ENCODE data around the gene KRTAP20-3. TPM values are rescaled to one million over a fixed set of nuclear protein-coding genes. Genes with fewer than 3 reads are reported as not detected.

KRTAP20-3 gene
- not detected in 2 replicates for total RNA-seq

GRCh38 chr21:30642564-30642963 is at the start of gene KRTAP20-3:
Gene KRTAP20-3 (plus strand): TSS chr21:30642864.

GRCh38 chr21:30598802-30599201 is 43.9 kb upstream of the KRTAP20-3 start, which contains the start of gene KRTAP6-2:
Gene KRTAP6-2 (minus strand): TSS chr21:30598902. CDS start chr21:30598874, 28 bp downstream.

GRCh38 chr21:30600787-30601186 is 41.9 kb upstream of the KRTAP20-3 start, which contains the start of gene KRTAP22-1:
Gene KRTAP22-1 (plus strand): TSS chr21:30601087.

DNA sequence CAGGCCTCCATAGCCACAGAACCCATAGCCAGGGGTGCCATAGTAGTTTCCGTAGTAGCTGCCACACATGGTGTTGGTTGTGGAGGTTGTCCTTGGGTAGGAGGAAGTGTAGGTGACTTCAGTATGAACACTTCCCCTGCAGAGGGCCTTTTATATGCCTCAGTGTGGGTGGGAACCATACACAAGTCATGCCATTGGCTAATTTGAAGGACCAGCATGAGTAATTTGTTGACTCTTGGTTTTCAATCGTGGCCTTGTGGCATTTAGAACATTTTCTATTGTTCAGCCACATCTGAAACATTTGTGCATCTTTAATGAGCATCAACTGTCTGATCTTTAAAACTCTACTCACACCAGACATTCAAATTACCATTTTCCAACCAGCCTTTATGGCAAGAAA is 28.8 kb upstream of the KRTAP20-3 start, which contains the start of gene KRTAP6-1:
KRTAP6-1 (minus strand) TSS at position 95 of the 400 bp plus-strand sequence; CDS start at position 69, 26 bp downstream.

GRCh38 chr21:30616125-30616524 is 26.5 kb upstream of the KRTAP20-3 start, which contains the start of gene KRTAP20-1:
Gene KRTAP20-1 (plus strand): TSS chr21:30616425. CDS start chr21:30616455, 30 bp downstream.

DNA sequence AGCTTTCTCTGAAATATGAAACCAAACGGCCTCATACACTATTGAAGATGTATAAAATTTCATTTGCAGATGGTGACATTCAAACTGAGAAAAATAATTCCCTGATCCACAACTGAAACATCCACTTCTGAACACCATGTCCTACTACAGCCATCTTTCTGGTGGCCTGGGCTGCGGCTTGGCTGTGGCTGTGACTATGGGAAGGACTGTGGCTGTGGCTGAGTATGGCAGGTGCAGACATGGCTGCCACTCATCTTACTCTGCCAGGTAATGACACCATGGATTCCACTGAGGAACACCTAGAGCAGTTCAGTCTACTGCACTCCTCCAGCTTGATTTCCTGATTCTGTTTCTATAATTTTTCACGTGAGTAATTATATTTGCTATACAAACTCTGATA is 22.1 kb upstream of the KRTAP20-3 start, which contains the start of gene KRTAP20-4:
KRTAP20-4 (plus strand) TSS at position 106 of the 400 bp plus-strand sequence.

DNA sequence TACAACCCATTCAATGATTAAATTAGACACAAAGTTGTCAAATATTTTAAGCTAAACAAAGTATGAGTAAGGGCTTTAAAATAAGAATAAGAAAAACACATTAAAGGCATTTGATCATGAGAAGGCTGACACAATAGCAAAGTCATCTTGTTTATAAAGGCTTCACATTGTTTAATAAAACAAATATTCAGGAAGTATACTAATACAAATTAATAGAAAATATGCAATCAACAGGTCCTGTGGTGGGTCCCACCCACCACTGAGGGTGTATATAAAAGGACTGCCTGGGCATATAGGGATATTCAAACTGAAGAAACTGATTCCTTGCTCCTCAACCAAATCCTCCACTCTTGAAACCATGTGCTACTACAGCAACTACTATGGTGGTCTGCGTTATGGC is 7.8 kb upstream of the KRTAP20-3 start, which contains the start of gene KRTAP20-2:
KRTAP20-2 (plus strand) TSS at position 301 of the 400 bp plus-strand sequence; CDS start at position 359, 58 bp downstream.

Other genes with a start within 250 kb of the KRTAP20-3 start
- not detected in 2 replicates for gene KRTAP13-1, start 246.8 kb upstream of the KRTAP20-3 start, total RNA-seq
- gene KRTAP13-3, start 216.9 kb upstream of the KRTAP20-3 start, total RNA-seq, result not detected in 2 replicates
- not detected in 2 replicates for gene KRTAP13-4, start 212.6 kb upstream of the KRTAP20-3 start, total RNA-seq
- gene KRTAP15-1, start 202.6 kb upstream of the KRTAP20-3 start, total RNA-seq, result not detected in 2 replicates
- gene KRTAP19-1, start 162.5 kb upstream of the KRTAP20-3 start, total RNA-seq, result not detected in 2 replicates
- not detected in 2 replicates for gene KRTAP19-2, start 155.4 kb upstream of the KRTAP20-3 start, total RNA-seq
- gene KRTAP19-3, start 150.9 kb upstream of the KRTAP20-3 start, total RNA-seq, result not detected in 2 replicates
- gene KRTAP19-4, start 145.7 kb upstream of the KRTAP20-3 start, total RNA-seq, result not detected in 2 replicates
- not detected in 2 replicates for gene KRTAP19-5, start 140.7 kb upstream of the KRTAP20-3 start, total RNA-seq
- gene KRTAP19-6, start 101.0 kb upstream of the KRTAP20-3 start, total RNA-seq, result not detected in 2 replicates
- not detected in 2 replicates for gene KRTAP19-7, start 81.5 kb upstream of the KRTAP20-3 start, total RNA-seq
- not detected in 2 replicates for gene KRTAP22-2, start 52.5 kb upstream of the KRTAP20-3 start, total RNA-seq
- gene KRTAP6-3, start 50.4 kb upstream of the KRTAP20-3 start, total RNA-seq, result not detected in 2 replicates
- not detected in 2 replicates for gene KRTAP6-2, start 44.0 kb upstream of the KRTAP20-3 start, total RNA-seq
- gene KRTAP22-1, start 41.8 kb upstream of the KRTAP20-3 start, total RNA-seq, result not detected in 2 replicates
- not detected in 2 replicates for gene KRTAP6-1, start 28.9 kb upstream of the KRTAP20-3 start, total RNA-seq
- not detected in 2 replicates for gene KRTAP20-1, start 26.4 kb upstream of the KRTAP20-3 start, total RNA-seq
- not detected in 2 replicates for gene KRTAP20-4, start 22.2 kb upstream of the KRTAP20-3 start, total RNA-seq
- not detected in 2 replicates for gene KRTAP20-2, start 7.7 kb upstream of the KRTAP20-3 start, total RNA-seq
- gene KRTAP21-3, start 75.9 kb downstream of the KRTAP20-3 start, total RNA-seq, result not detected in 2 replicates
- not detected in 2 replicates for gene KRTAP21-2, start 104.4 kb downstream of the KRTAP20-3 start, total RNA-seq
- gene KRTAP21-1, start 112.6 kb downstream of the KRTAP20-3 start, total RNA-seq, result not detected in 2 replicates
- not detected in 2 replicates for gene KRTAP8-1, start 170.4 kb downstream of the KRTAP20-3 start, total RNA-seq
- not detected in 2 replicates for gene KRTAP7-1, start 186.9 kb downstream of the KRTAP20-3 start, total RNA-seq
- not detected in 2 replicates for gene KRTAP11-1, start 238.7 kb downstream of the KRTAP20-3 start, total RNA-seq

Data from airway epithelial cell (primary cell).